ENCODE data around the gene LIN7C.

GRCh38 chr11:27464909-27465308, 41.7 kb downstream of the LIN7C start:
- TF ChIP-seq JUN (IDR thresholded peaks at IDR 0.05) (no peak), SMC3 (IDR thresholded peaks at IDR 0.05) (no peak)
- TF ChIP-seq, protein P1, sequence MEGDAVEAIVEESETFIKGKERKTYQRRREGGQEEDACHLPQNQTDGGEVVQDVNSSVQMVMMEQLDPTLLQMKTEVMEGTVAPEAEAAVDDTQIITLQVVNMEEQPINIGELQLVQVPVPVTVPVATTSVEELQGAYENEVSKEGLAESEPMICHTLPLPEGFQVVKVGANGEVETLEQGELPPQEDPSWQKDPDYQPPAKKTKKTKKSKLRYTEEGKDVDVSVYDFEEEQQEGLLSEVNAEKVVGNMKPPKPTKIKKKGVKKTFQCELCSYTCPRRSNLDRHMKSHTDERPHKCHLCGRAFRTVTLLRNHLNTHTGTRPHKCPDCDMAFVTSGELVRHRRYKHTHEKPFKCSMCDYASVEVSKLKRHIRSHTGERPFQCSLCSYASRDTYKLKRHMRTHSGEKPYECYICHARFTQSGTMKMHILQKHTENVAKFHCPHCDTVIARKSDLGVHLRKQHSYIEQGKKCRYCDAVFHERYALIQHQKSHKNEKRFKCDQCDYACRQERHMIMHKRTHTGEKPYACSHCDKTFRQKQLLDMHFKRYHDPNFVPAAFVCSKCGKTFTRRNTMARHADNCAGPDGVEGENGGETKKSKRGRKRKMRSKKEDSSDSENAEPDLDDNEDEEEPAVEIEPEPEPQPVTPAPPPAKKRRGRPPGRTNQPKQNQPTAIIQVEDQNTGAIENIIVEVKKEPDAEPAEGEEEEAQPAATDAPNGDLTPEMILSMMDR (IDR thresholded peaks at IDR 0.05): no peak
